K562 (cell line): ENCODE results near the gene AQP1. TPM values are rescaled to one million over a fixed set of nuclear protein-coding genes. Genes with fewer than 3 reads are reported as not detected.

Source experiments
- ARID3A ChIP-seq: IDR thresholded peaks from 2 replicates; pipeline ENCODE4 v1.6.1; 2012; ENCODE audit warnings: low read depth, low read length, improper control_type of control experiment, borderline replicate concordance
- CREB1 ChIP-seq, 2 experiments: sonication (generic) in 1 of 2; formaldehyde crosslinking in 1 of 2; IDR thresholded peaks; 2 replicates each; pipeline versions ENCODE4 v1.6.1 to v1.8.0; 2012 to 2022; ENCODE audit warnings: inconsistent platforms in 1 of 2, mild to moderate bottlenecking in 1 of 2, missing genetic modification reagents in 1 of 2, moderate library complexity in 1 of 2
- CXXC5 ChIP-seq: fragments of 250-450 bp; sonication (Bioruptor Pico); IDR thresholded peaks from 2 replicates; pipeline ENCODE4 v1.8.0; 2022; ENCODE audit warnings: inconsistent platforms, mild to moderate bottlenecking, moderate library complexity
- EP300 ChIP-seq: IDR thresholded peaks from 2 replicates; pipeline ENCODE4 v1.6.1; 2012; ENCODE audit warnings: low read length, improper control_type of control experiment
- RNF2 ChIP-seq: sonication (generic); IDR thresholded peaks from 2 replicates; pipeline ENCODE4 v1.6.1; 2016
- TFAP4 ChIP-seq: sonication (generic); formaldehyde crosslinking; IDR thresholded peaks from 2 replicates; pipeline ENCODE4 v1.8.0; 2022; ENCODE audit warnings: missing genetic modification reagents, mild to moderate bottlenecking, moderate library complexity, borderline replicate concordance
- U2AF1 ChIP-seq: fragments of 200-400 bp; formaldehyde crosslinking; optimal IDR thresholded peaks from 2 replicates; pipeline ENCODE3; 2017; ENCODE audit warnings: mild to moderate bottlenecking, low read depth, low read length, moderate library complexity
- USF1 ChIP-seq: sonication (generic); formaldehyde crosslinking; IDR thresholded peaks from 2 replicates; pipeline ENCODE4 v1.9.0; 2022; ENCODE audit warnings: mild to moderate bottlenecking, missing genetic modification reagents
- polyA plus RNA-seq, 8 experiments: library from polyadenylated mRNA; depleted of rRNA in 4 of 8; stranded (reverse) in 5 of 8; unstranded in 3 of 8; fragments of >200 nt; fragmentation: Nextera tagmentation in 2 of 8; fragmentation: Illumina TruSeq in 1 of 8; extraction: Ambion mirVana in 2 of 8; extraction: Trizol in 1 of 8; gene quantifications; 2 replicates each; pipeline versions ENCODE4 v1.2.1 to v1.2.3, GENCODE V29; 2011 to 2014; ENCODE audit warnings: inconsistent platforms in 1 of 8, missing spikeins in 1 of 8
- total RNA-seq, 7 experiments: library from RNA; depleted of rRNA in 6 of 7; stranded (reverse); fragments of >200 nt in 6 of 7; fragmentation: Illumina TruSeq in 2 of 7; extraction: Trizol in 2 of 7; gene quantifications; 2 replicates each; pipeline versions ENCODE4 v1.2.1 to v1.2.3, GENCODE V29; 2011 to 2021; ENCODE audit warnings: low replicate concordance in 1 of 7

AQP1 gene
- total and polyA plus RNA-seq, 9 of the 15 experiments (the other 6 are each of a cell fraction or from before 2014, with no cell fraction given) = 0.18 to 12.6 (median 4.1) TPM

GRCh38 chr7:30896783-30897637, 14.6 kb upstream of the AQP1 start (continued):
- TF ChIP-seq ARID3A = no peak
- peak; percentile 88 for TF ChIP-seq TFAP4 (CRISPR knock-in tag)
- TF ChIP-seq USF1 (CRISPR knock-in tag) = 0 out of 2 replicates have a peak, but pooled peaks have one; percentile 19
- TF ChIP-seq CXXC5 (CRISPR knock-in tag) = peak; percentile 86
- peak; percentile 73 for TF ChIP-seq CREB1 (IDR thresholded peaks at IDR 0.05)
- no peak for TF ChIP-seq CREB1 (CRISPR knock-in tag; IDR thresholded peaks at IDR 0.05)
- TF ChIP-seq U2AF1 = no peak
- peak; percentile 43; the same call in 1 of the 2 replicates for TF ChIP-seq RNF2
- TF ChIP-seq EP300 = peak; percentile 92
